Activated T-helper 9 cell treated with anti-CD3 and anti-CD28 coated beads, Interleukin-2, amount 50 U/mL, for 16 hours (primary cell): ENCODE measurements around the gene SOWAHD.
"Not testable (repeated sequence)": the region's sequence is repeated elsewhere in the genome, so short reads cannot be mapped to it uniquely, and the experiment has no call there.

Source experiments
- DNase-seq: peaks from one replicate; pipeline ENCODE4 v3.0.0-alpha.2; 2020; ENCODE audit warnings: low read depth

SOWAHD gene

DNA sequence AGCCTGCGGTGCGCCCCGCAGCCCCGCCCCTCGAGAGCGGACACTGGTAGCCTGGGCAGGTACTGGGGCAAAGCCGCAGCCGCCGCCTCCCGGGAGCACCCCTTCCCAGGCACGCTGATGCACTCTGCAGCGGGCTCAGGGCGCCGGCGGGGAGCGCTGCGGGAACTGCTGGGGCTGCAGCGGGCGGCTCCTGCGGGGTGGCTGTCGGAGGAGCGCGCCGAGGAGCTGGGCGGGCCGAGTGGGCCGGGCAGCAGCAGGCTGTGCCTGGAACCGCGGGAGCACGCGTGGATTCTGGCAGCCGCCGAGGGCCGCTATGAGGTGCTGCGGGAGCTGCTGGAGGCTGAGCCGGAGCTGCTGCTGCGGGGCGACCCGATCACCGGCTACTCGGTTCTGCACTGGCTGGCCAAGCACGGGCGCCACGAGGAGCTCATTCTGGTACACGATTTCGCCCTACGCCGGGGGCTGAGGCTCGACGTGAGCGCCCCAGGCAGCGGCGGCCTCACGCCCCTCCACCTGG, 401 bp downstream of the SOWAHD start:
- DNase-seq = no peak

DNA sequence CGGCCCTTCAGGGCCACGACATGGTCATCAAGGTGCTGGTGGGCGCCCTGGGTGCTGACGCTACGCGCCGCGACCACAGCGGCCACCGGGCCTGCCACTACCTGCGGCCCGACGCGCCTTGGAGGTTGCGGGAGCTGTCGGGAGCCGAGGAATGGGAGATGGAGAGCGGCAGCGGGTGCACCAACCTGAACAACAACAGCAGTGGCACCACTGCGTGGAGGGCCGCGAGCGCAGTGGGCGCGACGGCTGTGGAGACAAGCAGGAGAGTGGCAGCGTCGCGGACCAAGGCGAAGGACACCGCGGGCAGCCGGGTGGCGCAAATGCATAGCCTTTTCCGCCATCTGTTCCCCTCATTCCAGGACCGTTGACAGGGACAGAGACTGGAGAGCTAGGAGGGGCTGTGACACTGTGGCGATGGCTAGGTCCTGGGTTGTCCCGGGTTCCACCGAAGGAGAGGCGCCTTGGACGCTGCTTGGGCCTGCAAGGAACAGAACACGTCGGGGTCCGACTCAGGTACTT, 919 bp downstream of the SOWAHD start:
- no peak for DNase-seq

DNA sequence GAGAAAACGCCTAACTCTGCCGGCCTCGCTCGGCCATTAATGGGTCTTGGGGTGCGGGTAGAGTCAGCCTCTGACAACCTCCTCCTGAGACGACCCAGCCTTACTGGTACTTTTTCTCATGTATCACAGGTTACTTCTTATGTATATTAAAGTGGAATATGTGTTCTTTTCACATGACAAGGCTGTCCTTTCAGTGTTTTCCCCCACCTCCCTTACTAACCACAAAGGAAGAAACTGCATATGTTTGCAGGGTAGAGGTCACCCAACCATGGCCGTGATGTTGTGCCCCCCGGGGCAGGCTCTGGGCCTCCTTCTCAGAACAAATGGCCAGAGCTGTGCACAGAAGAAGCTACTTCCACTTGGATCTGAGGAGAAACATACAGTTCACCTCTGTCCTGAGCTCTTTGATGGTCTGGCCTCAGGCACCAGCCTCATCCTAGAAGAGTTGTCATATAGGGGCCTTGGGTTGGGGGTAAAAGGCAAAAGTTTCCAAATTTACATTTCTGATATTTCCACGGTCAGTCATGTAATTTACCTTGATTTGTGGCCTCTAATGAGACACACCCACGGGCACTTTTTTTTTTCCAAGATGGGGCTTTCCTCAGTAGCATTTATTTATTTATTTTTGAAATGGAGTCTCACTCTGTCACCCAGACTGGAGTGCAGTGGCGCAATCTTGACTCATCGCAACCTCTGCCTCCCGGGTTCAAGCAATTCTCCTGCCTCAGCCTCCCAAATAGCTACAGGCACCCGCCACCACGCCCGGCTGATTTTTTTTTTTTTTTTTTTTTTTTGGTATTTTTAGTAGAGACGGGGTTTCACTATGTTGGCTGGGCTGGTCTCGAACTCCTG, 1.9 kb downstream of the SOWAHD start:
- no peak for DNase-seq

- no peak for DNase-seq
Measured at GRCh38 chrX:119762718-119763117, 4.3 kb downstream of the SOWAHD start.

GRCh38 chrX:119763181-119763580, 4.8 kb downstream of the SOWAHD start:
- no peak for DNase-seq

- DNase-seq = no peak
Measured at GRCh38 chrX:119763836-119764387, 5.5 kb downstream of the SOWAHD start.

- not testable (repeated sequence) for DNase-seq
Measured at GRCh38 chrX:119768436-119768835, 10.0 kb downstream of the SOWAHD start.

GRCh38 chrX:119769388-119769787, 11.0 kb downstream of the SOWAHD start:
- DNase-seq = not testable (repeated sequence)

GRCh38 chrX:119775517-119776238, 17.3 kb downstream of the SOWAHD start:
- no peak for DNase-seq

DNA sequence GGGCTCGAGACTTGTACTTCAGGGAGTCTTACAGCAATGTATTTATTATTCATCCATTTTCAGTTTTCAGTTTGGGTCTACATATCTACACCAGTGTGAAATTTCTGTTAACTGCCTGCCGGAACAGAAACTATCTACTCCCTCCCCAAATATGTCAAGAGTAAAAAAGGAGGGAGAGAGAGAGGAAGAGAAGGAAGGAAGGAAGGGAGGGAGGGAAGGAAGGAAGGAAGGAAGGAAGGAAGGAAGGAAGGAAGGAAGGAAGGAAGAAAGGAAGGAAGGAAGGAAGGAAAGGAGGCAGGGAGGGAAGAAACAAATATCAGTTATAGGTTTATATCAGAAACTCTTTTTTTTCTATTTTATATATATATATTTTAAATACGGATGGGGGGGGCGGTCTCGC, 20.4 kb downstream of the SOWAHD start:
- no peak for DNase-seq

- no peak for DNase-seq
Measured at GRCh38 chrX:119783026-119783425, 24.6 kb downstream of the SOWAHD start.

DNA sequence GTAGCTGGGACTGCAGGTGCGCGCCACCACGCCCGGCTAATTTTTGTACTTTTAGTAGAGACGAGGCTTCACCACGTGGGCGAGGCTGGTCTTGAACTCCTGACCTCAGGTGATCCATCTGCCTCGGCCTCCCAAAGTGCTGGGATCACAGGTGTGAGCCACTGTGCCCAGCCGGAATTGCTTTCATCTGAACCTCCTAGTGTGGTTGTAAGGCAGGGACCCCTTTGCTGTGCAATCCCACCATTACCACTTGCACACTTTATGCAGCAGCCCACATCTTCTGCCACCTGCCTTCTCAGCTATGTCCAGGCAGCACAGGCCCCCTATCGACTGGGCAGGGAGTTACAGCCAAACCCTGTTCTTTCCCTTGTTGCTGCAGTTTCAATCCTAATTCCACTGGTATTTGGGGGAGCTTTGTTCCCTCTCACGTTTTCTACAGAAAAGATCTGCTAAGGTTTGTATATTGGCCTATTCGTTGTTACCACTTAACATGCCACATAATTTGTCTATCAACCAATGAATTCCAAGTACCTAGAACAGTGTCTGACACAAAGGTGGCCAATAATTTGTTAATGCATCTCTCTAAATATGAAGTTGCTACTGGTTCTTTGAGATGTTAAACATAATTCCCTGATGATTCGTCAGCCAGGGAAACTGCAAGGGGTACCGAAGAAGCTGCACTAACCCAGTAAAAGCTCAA, 26.5 kb downstream of the SOWAHD start:
- peak; percentile 27 for DNase-seq

DNA sequence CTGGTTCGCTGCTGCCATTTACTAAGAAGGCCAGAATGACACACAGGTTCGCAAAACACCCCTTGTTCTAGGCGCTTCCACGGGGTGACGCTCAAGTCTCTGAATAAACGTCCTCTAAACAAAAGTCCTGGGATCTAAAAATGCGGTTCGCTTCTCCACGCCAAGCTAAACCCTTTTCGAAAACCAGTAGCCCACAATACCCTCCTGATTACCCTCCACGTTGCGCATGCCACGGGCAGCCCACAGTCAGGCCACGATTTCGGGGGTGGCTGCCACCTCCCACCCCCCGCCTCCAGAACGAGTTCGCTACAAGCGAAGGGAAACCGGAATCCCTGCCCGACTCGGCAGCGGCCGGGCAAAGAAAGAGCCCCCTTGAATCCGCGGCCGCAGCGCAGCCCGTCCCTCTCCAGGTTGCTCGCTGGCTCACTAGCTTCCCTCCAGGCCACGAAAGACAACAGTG, 32.6 kb downstream of the SOWAHD start:
- peak; percentile 28 for DNase-seq

- peak; percentile 70 for DNase-seq
Measured at GRCh38 chrX:119791437-119792231, 33.2 kb downstream of the SOWAHD start, which contains the start of gene RPL39. RPL39 (minus strand) TSS chrX:119791630; CDS start chrX:119791576, 54 bp downstream.

- no peak for DNase-seq
Measured at GRCh38 chrX:119801253-119802221, 43.1 kb downstream of the SOWAHD start.

DNA sequence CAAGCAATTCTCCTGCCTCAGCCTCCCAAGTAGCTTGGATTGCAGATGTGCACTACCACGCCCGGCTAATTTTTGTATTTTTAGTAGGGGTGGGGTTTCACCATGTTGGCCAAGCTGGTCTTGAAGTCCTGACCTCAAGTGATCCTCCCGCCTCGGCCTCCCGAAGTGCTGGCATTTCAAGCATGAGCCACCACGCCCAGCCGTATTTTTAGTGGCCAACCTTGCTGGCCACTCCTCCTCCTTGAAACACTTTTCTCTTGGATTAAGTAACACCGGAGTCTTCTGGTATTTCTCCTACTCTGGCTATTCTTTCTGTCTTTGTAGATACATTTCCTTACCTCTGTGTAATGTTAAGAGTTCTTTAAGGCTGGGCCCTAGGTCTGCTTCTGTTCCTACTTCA, 44.2 kb downstream of the SOWAHD start:
- DNase-seq = no peak

DNA sequence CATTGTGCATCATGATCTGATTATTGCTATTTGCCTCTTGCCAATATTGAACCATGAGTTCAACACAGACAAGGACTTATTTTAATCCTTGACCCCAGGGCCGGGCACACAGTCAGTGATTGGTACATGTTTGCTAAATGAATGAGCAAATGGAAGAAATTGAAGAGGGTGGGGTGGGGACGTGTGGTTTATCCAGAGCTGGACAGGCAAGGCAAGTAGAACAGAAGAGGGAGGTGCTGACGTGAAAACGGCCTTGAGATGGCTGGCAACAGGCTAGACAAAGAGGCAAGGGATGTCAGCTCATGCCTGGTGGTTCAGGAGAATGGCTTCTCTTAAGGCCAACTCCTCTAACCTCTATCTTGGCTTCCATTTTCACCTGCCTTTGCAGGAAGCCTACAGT, 50.1 kb downstream of the SOWAHD start:
- not testable (repeated sequence) for DNase-seq

DNA sequence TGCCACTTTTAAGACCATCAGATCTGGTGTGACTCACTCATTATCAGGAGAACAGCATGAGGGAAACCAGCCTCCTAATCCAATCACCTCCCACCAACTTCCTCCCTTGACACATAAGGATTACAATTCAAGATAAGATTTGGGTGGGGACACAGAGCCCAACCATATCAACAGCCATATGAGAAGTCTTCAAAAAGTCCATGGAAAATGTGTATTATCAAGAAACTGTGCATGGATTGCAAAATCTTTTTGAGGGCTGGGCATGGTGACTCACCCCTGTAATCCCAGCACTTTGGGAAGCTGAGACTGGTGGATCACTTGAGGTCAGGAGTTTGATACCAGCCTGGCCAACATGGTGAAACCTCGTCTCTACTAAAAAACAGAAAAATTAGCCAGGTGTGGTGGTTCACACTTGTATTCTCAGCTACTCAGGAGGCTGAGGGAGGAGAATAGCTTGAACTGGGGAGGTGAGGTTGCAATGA, 50.8 kb downstream of the SOWAHD start:
- no peak for DNase-seq
